ENCODE data around the gene SPINDOC. TPM values are rescaled to one million over a fixed set of nuclear protein-coding genes. Genes with fewer than 3 reads are reported as not detected.
A peak's percentile ranks its signal among the peaks of the same experiment; 100 is the strongest.

SPINDOC gene
- total RNA-seq, 1 donor from 2014 or later: 50.9 TPM

GRCh38 chr11:63817758-63818498 is 4.7 kb downstream of the SPINDOC start:
- no peak for TF ChIP-seq CTCF (conservative IDR thresholded peaks at IDR 0.05; ENCODE audit: low read depth, low read length)
- no peak for DNase-seq (ENCODE audit: low read depth)
- H3K4me3 ChIP-seq (ENCODE audit: low read depth, low read length): no peak overlapping the region

GRCh38 chr11:63818609-63819008 is 5.4 kb downstream of the SPINDOC start:
- no peak for TF ChIP-seq CTCF (conservative IDR thresholded peaks at IDR 0.05; ENCODE audit: low read depth, low read length)
- no peak overlapping the region for H3K4me3 ChIP-seq (ENCODE audit: low read depth, low read length)
- DNase-seq (ENCODE audit: low read depth): no peak

GRCh38 chr11:63821411-63821810 is 8.2 kb downstream of the SPINDOC start:
- DNase-seq (ENCODE audit: low read depth): no peak
- TF ChIP-seq CTCF (conservative IDR thresholded peaks at IDR 0.05; ENCODE audit: low read depth, low read length): no peak

GRCh38 chr11:63826471-63827190 is 13.4 kb downstream of the SPINDOC start:
- H3K4me3 ChIP-seq (ENCODE audit: low read depth, low read length): no peak overlapping the region
- TF ChIP-seq CTCF (conservative IDR thresholded peaks at IDR 0.05; ENCODE audit: low read depth, low read length): no peak
- no peak for DNase-seq (ENCODE audit: low read depth)

More at GRCh38 chr11:63821411-63821810, 8.2 kb downstream of the SPINDOC start:
- no peak overlapping the region for H3K4me3 ChIP-seq (ENCODE audit: low read depth, low read length)

GRCh38 chr11:63829823-63830489 is 16.7 kb downstream of the SPINDOC start:
- TF ChIP-seq CTCF (conservative IDR thresholded peaks at IDR 0.05; ENCODE audit: low read depth, low read length): peak; percentile 46
- no peak for DNase-seq (ENCODE audit: low read depth)
- H3K4me3 ChIP-seq (ENCODE audit: low read depth, low read length): no peak overlapping the region

GRCh38 chr11:63831326-63831725 is 18.1 kb downstream of the SPINDOC start:
- TF ChIP-seq CTCF (conservative IDR thresholded peaks at IDR 0.05; ENCODE audit: low read depth, low read length): no peak
- DNase-seq (ENCODE audit: low read depth): no peak
- no peak overlapping the region for H3K4me3 ChIP-seq (ENCODE audit: low read depth, low read length)
